Muscle layer of colon (tissue), 2 donors: ENCODE data around the gene PLA2G4B.

Experiments used
- H3K27ac ChIP-seq: one replicate; pipeline ENCODE4 v1.7.0; 2013; ENCODE audit warnings: low read depth, mild to moderate bottlenecking, low read length, moderate library complexity
- H3K27me3 ChIP-seq, 2 donors: one replicate each; pipeline ENCODE4 v1.7.0; 2013; ENCODE audit warnings: low read length in 2 of 2, mild to moderate bottlenecking in 2 of 2; ENCODE audit not compliant: insufficient read depth in 2 of 2, control insufficient read depth in 1 of 2
- H3K36me3 ChIP-seq: one replicate; pipeline ENCODE4 v1.7.0; 2013; ENCODE audit warnings: mild to moderate bottlenecking, low read length; ENCODE audit not compliant: insufficient read depth
- H3K4me1 ChIP-seq: one replicate; pipeline ENCODE4 v1.7.0; 2013; ENCODE audit warnings: mild to moderate bottlenecking, low read length; ENCODE audit not compliant: insufficient read depth
- H3K4me3 ChIP-seq, 2 donors: one replicate each; pipeline ENCODE4 v1.7.0; 2013; ENCODE audit warnings: low read length in 2 of 2, low read depth in 1 of 2, mild to moderate bottlenecking in 1 of 2, moderate library complexity in 1 of 2
- H3K9ac ChIP-seq: one replicate; pipeline ENCODE4 v1.7.0; 2013; ENCODE audit warnings: low read length
- H3K9me3 ChIP-seq: one replicate; pipeline ENCODE4 v1.7.0; 2013; ENCODE audit warnings: mild to moderate bottlenecking, low read length
- donor health status: abdominal sarcoma.
- donor health status: Adenocarcinoma of cecum.

PLA2G4B gene

GRCh38 chr15:41822471-41822870, 16.2 kb upstream of the PLA2G4B start:
- no peak overlapping the region for H3K9ac ChIP-seq
- H3K4me3 ChIP-seq: no peak overlapping the region
- H3K27ac ChIP-seq: no peak overlapping the region
- no peaks in the 10 kb centered on the region for H3K4me1 ChIP-seq
- H3K27me3 ChIP-seq: no peaks in the 10 kb centered on the region
- H3K36me3 ChIP-seq: peaks cover 75% of the 10 kb centered on the region
- H3K9me3 ChIP-seq: no peaks in the 10 kb centered on the region

- Histone ChIP-seq H3K9ac (no peak overlapping the region), H3K27ac (no peak overlapping the region), H3K9me3 (no peaks in the 10 kb centered on the region), H3K4me3 (no peak overlapping the region), H3K36me3 (peaks cover 70% of the 10 kb centered on the region), H3K27me3 (no peaks in the 10 kb centered on the region), H3K4me1 (no peaks in the 10 kb centered on the region)
These were observed 15.7 kb upstream of the PLA2G4B start for GRCh38 chr15:41822957-41823356.

GRCh38 chr15:41823502-41823901, 15.1 kb upstream of the PLA2G4B start:
- Histone ChIP-seq H3K9me3 (no peaks in the 10 kb centered on the region), H3K4me1 (peaks cover under 1% of the 10 kb centered on the region), H3K27me3 (no peaks in the 10 kb centered on the region), H3K9ac (no peak overlapping the region), H3K27ac (no peak overlapping the region), H3K36me3 (peaks cover 65% of the 10 kb centered on the region), H3K4me3 (no peak overlapping the region)

- H3K9ac ChIP-seq: no peak overlapping the region
- no peaks in the 10 kb centered on the region for H3K9me3 ChIP-seq
- H3K36me3 ChIP-seq: peaks cover 58% of the 10 kb centered on the region
- H3K4me1 ChIP-seq: peaks cover 7% of the 10 kb centered on the region
- H3K27me3 ChIP-seq: no peaks in the 10 kb centered on the region
- no peak overlapping the region for H3K27ac ChIP-seq
- H3K4me3 ChIP-seq: no peak overlapping the region
These were observed 14.4 kb upstream of the PLA2G4B start for GRCh38 chr15:41824062-41824745.

GRCh38 chr15:41825145-41825544, 13.5 kb upstream of the PLA2G4B start:
- Histone ChIP-seq H3K36me3 (peaks cover 48% of the 10 kb centered on the region), H3K9me3 (no peaks in the 10 kb centered on the region), H3K27ac (no peak overlapping the region), H3K4me1 (peaks cover 10% of the 10 kb centered on the region), H3K9ac (no peak overlapping the region), H3K4me3 (no peak overlapping the region), H3K27me3 (no peaks in the 10 kb centered on the region)

GRCh38 chr15:41825572-41826535, 12.8 kb upstream of the PLA2G4B start:
- H3K27me3 ChIP-seq: no peaks in the 10 kb centered on the region
- no peaks in the 10 kb centered on the region for H3K9me3 ChIP-seq
- peaks cover 10% of the 10 kb centered on the region for H3K4me1 ChIP-seq
- H3K27ac ChIP-seq: no peak overlapping the region
- H3K4me3 ChIP-seq: no peak overlapping the region
- H3K36me3 ChIP-seq: peaks cover 43% of the 10 kb centered on the region
- H3K9ac ChIP-seq: no peak overlapping the region

- Histone ChIP-seq H3K36me3 (peaks cover 29% of the 10 kb centered on the region), H3K9me3 (no peaks in the 10 kb centered on the region), H3K4me3 (peak overlapping the region; percentile 51 to 80), H3K27ac (peak overlapping the region; percentile 32), H3K4me1 (peaks cover 10% of the 10 kb centered on the region), H3K9ac (no peak overlapping the region), H3K27me3 (no peaks in the 10 kb centered on the region)
These were observed 11.3 kb upstream of the PLA2G4B start for GRCh38 chr15:41827290-41827879.

GRCh38 chr15:41827880-41828806, 10.5 kb upstream of the PLA2G4B start, which contains the start of gene JMJD7:
Gene JMJD7, plus strand, starts transcription at chr15:41828092. Its CDS starts 33 bp downstream, at chr15:41828125.
- peak within 1 kb of the TSS; percentile 80 to 81 for H3K4me3 ChIP-seq
- H3K9ac ChIP-seq: peak within 1 kb of the TSS; percentile 67
- H3K27ac ChIP-seq: peak within 1 kb of the TSS; percentile 85
- H3K27me3 ChIP-seq: no peaks in the 10 kb centered on the region
- peaks cover 23% of the 10 kb centered on the region for H3K36me3 ChIP-seq
- peaks cover 10% of the 10 kb centered on the region for H3K4me1 ChIP-seq
- no peaks in the 10 kb centered on the region for H3K9me3 ChIP-seq

GRCh38 chr15:41828807-41829141, 9.9 kb upstream of the PLA2G4B start:
- Histone ChIP-seq H3K4me1 (peaks cover 10% of the 10 kb centered on the region), H3K36me3 (peaks cover 17% of the 10 kb centered on the region), H3K9ac (peak overlapping the region; percentile 67), H3K27ac (peak overlapping the region; percentile 85), H3K4me3 (peak overlapping the region; percentile 80 to 81), H3K27me3 (no peaks in the 10 kb centered on the region), H3K9me3 (no peaks in the 10 kb centered on the region)

- no peaks in the 10 kb centered on the region for H3K27me3 ChIP-seq
- H3K36me3 ChIP-seq: peaks cover 7% of the 10 kb centered on the region
- H3K9ac ChIP-seq: no peak overlapping the region
- no peak overlapping the region for H3K4me3 ChIP-seq
- no peaks in the 10 kb centered on the region for H3K9me3 ChIP-seq
- no peak overlapping the region for H3K27ac ChIP-seq
- H3K4me1 ChIP-seq: peaks cover 10% of the 10 kb centered on the region
These were observed 8.5 kb upstream of the PLA2G4B start for GRCh38 chr15:41829959-41830646.
